Measurements from ENCODE around the gene TRPM1.
A peak's percentile ranks its signal among the peaks of the same experiment; 100 is the strongest.

TRPM1 gene

GRCh38 chr15:31116423-31117030, 15.0 kb upstream of the TRPM1 start (continued):
- TF ChIP-seq ZNF843 (tag by site-specific recombination; IDR thresholded peaks at IDR 0.05) (no peak), ZNF621 (tag by site-specific recombination; IDR thresholded peaks at IDR 0.05) (no peak), ZNF274 (IDR thresholded peaks at IDR 0.05; ENCODE audit: low read length) (no peak), ZNF274 (tag by site-specific recombination; IDR thresholded peaks at IDR 0.05; ENCODE audit: borderline replicate concordance) (no peak), ZNF239 (tag by site-specific recombination; IDR thresholded peaks at IDR 0.05) (no peak), YY2 (tag by site-specific recombination; IDR thresholded peaks at IDR 0.05) (no peak), ZNF266 (tag by site-specific recombination; IDR thresholded peaks at IDR 0.05; ENCODE audit: low read depth) (no peak), ZNF747 (tag by site-specific recombination; IDR thresholded peaks at IDR 0.05) (no peak), ZNF341 (tag by site-specific recombination; IDR thresholded peaks at IDR 0.05; ENCODE audit: low read depth) (no peak), ZNF670 (tag by site-specific recombination; IDR thresholded peaks at IDR 0.05; ENCODE audit: low read depth) (no peak), ZNF140 (tag by site-specific recombination; IDR thresholded peaks at IDR 0.05) (peak; percentile 25; the same call in 1 of the 2 replicates), ZNF138 (tag by site-specific recombination; IDR thresholded peaks at IDR 0.05; ENCODE audit: borderline replicate concordance) (no peak), ZNF830 (tag by site-specific recombination; IDR thresholded peaks at IDR 0.05; ENCODE audit: low read depth) (no peak), ZNF398 (tag by site-specific recombination; IDR thresholded peaks at IDR 0.05) (no peak), ZFP69B (tag by site-specific recombination; IDR thresholded peaks at IDR 0.05) (no peak), ZNF423 (tag by site-specific recombination; IDR thresholded peaks at IDR 0.05) (no peak), ZNF555 (tag by site-specific recombination; conservative IDR thresholded peaks at IDR 0.05) (peak; percentile 23), ZSCAN16 (tag by site-specific recombination; IDR thresholded peaks at IDR 0.05) (no peak), ZNF791 (tag by site-specific recombination; IDR thresholded peaks at IDR 0.05) (no peak), ZBTB6 (tag by site-specific recombination; IDR thresholded peaks at IDR 0.05) (no peak), ZNF664 (tag by site-specific recombination; IDR thresholded peaks at IDR 0.05) (0 out of 2 replicates have a peak, but pooled peaks have one; percentile 38), ZSCAN18 (tag by site-specific recombination; IDR thresholded peaks at IDR 0.05) (no peak), MZF1 (tag by site-specific recombination; IDR thresholded peaks at IDR 0.05; ENCODE audit: borderline replicate concordance) (no peak), ZNF324 (tag by site-specific recombination; IDR thresholded peaks at IDR 0.05) (no peak), ZNF521 (tag by site-specific recombination; IDR thresholded peaks at IDR 0.05) (no peak), ZNF155 (tag by site-specific recombination; IDR thresholded peaks at IDR 0.05) (no peak), ZNF350 (tag by site-specific recombination; IDR thresholded peaks at IDR 0.05) (no peak), EGR2 (tag by site-specific recombination; IDR thresholded peaks at IDR 0.05; ENCODE audit: low read depth) (no peak), KLF8 (tag by site-specific recombination; IDR thresholded peaks at IDR 0.05) (no peak), ZNF146 (tag by site-specific recombination; IDR thresholded peaks at IDR 0.05) (no peak), ZBTB8A (tag by site-specific recombination; IDR thresholded peaks at IDR 0.05) (0 out of 2 replicates have a peak, but pooled peaks have one; percentile 17), ZFP37 (tag by site-specific recombination; IDR thresholded peaks at IDR 0.05) (no peak), ZNF223 (tag by site-specific recombination; IDR thresholded peaks at IDR 0.05) (no peak), ZBTB10 (tag by site-specific recombination; IDR thresholded peaks at IDR 0.05) (no peak), ZNF248 (tag by site-specific recombination; IDR thresholded peaks at IDR 0.05) (no peak), SP7 (tag by site-specific recombination; IDR thresholded peaks at IDR 0.05) (no peak), ZNF596 (tag by site-specific recombination; IDR thresholded peaks at IDR 0.05) (no peak)
